Esophagus muscularis mucosa (tissue), 4 donors: ENCODE measurements around the gene GPBP1L1.

Experiments
- EP300 ChIP-seq: sonication (generic); formaldehyde crosslinking; IDR thresholded peaks from one replicate; pipeline ENCODE4 v1.6.1; 2017; ENCODE audit warnings: antibody characterized with exemption
- POLR2A ChIP-seq: fragments of 450-650 bp; IDR thresholded peaks from one replicate; pipeline ENCODE4 v1.6.1; 2017; ENCODE audit warnings: antibody characterized with exemption, moderate library complexity, mild to moderate bottlenecking, low read depth
- TF ChIP-seq, protein P1 (sequence below), 3 experiments: fragments of 200-600 bp in 2 of 3; fragments of 450-650 bp in 1 of 3; sonication (generic) in 2 of 3; IDR thresholded peaks; one replicate each; pipeline ENCODE4 v1.5.1; 2017 to 2019; ENCODE audit warnings: antibody characterized with exemption in 3 of 3, mild to moderate bottlenecking in 2 of 3, moderate library complexity in 1 of 3

DNA sequence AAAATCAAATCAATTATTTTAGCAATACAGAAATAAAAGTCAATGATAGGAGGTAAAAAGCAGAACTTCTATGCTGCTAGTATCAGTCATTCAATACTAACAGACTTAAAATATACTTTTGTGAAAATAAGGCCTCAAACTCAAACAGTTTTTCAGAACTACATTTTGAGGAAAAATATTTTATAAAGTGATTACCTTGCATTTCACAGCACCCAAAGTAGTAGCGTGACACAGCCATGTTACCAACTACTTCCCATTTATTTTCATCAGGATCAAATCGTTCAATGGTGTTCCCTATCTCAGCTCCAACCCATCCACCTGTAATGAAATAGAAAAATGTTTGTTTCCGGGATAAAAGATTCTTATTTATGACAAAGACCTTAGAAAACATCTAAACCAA, 30.4 kb upstream of the GPBP1L1 start:
- TF ChIP-seq, protein P1, sequence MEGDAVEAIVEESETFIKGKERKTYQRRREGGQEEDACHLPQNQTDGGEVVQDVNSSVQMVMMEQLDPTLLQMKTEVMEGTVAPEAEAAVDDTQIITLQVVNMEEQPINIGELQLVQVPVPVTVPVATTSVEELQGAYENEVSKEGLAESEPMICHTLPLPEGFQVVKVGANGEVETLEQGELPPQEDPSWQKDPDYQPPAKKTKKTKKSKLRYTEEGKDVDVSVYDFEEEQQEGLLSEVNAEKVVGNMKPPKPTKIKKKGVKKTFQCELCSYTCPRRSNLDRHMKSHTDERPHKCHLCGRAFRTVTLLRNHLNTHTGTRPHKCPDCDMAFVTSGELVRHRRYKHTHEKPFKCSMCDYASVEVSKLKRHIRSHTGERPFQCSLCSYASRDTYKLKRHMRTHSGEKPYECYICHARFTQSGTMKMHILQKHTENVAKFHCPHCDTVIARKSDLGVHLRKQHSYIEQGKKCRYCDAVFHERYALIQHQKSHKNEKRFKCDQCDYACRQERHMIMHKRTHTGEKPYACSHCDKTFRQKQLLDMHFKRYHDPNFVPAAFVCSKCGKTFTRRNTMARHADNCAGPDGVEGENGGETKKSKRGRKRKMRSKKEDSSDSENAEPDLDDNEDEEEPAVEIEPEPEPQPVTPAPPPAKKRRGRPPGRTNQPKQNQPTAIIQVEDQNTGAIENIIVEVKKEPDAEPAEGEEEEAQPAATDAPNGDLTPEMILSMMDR (IDR thresholded peaks at IDR 0.05) = no peak
- TF ChIP-seq EP300 (no peak), POLR2A (no peak)
